Stimulated activated CD4-positive, alpha-beta T cell treated with anti-CD3 and anti-CD28 coated beads, Interleukin-4, amount 100 ng/mL, for 1 hour (primary cell): ENCODE results near the gene TMEM87B.

Experiments used
- DNase-seq: peaks from one replicate; pipeline ENCODE4 v3.0.0-alpha.2; 2020

The TMEM87B gene

DNA sequence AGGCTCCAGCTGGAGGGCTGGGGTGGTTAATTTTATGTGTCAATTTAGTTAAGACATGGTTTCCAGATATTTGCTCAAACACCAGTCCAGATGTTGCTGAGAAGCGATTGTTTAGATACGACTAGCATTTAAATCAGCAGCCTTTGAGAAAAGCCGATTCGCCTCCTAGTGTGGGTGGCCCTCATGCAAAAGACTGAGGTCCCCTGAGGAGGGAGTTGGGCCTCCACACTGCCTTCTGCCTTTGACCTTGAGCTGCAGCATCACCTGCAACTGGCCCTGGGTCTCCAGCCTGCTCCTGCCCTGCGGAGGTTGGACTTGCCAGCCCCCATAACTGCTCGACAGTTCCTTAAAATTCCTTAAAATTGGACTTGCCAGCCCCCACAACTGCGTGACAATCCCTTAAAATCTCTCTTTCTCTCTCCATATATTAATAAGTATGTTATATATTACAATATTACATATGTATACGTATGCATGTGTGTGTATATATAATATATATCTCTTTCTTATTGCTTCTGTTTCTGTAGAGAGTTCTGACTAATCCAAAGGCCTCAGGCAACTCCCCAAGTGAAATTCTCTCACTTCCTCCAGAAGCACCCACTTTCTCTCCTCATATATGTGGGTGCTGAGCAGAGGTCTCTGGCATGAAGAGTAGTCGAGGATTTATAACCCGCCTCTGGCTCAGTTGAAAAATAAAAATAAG, 97.6 kb downstream of the TMEM87B start:
- no peak for DNase-seq

GRCh38 chr2:112153179-112153490, 98.1 kb downstream of the TMEM87B start:
- DNase-seq: no peak

- DNase-seq: no peak
Observed at GRCh38 chr2:112153501-112153900, 98.4 kb downstream of the TMEM87B start.

- no peak for DNase-seq
Observed at GRCh38 chr2:112154246-112155117, 99.4 kb downstream of the TMEM87B start.

DNA sequence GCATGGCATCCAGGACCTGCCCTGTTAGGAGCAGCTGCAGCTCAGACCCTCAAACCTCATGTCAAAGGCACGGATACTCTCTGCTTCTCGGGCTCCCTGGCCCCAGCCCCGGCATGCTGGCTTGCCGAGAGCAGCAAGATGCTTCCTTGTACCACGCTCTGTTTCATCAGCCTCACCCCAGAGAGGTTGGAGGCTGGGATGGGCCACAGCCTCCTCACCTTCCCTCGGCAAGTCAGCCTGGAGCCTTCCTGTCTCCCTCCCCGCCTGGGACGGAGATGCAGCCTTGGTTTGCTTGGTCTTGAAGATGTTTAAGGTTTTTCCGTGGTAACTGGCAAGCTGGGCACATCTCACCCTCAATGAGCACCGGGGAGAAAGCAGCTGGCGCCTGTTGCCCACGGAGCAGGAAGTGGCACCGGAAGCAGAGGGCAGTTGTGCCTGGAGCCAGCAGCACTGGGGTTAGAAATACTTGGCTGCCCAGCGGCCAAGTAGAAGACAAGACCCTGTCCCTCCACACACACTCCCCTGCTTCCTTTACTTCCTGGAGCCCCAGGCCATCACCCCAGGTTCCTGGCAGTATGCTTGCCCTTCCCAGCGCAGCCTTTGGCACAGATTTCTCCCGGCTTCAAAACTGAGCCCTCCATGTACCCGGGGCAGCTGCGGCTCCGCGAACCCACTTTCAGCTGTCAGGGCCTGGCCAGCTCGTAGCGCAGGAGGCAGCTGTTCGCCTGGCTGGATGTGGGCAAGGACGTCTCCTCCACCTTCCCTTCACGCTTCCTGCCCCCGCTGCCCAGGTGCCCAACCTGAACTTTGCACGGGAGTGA, 100.5 kb downstream of the TMEM87B start:
- peak; percentile 35 for DNase-seq

- DNase-seq: peak; percentile 23
Observed at GRCh38 chr2:112156152-112156986, 101.3 kb downstream of the TMEM87B start.

GRCh38 chr2:112157472-112157871, 102.4 kb downstream of the TMEM87B start:
- DNase-seq: no peak

DNA sequence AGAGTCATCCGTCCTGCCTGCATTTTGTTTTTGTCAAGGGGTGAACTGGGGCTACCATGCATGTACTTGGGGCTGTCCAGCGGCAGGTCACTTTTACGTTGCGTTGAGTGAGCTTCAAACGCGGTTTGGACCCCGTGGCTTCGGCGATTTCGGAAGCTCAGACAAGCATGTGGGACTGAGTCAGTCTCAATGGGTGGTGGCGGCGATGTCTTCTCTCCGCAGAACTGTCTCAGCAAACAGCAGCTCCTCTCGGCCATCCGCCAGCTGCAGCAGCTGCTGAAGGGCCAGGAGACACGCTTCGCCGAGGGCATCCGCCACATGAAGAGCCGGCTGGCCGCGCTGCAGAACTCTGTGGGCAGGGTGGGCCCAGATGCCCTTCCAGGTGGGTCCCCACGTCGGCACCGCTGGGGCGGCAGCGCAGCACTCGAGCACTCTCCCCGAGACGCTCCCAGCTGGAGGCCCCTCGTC, 104.4 kb downstream of the TMEM87B start:
- no peak for DNase-seq

DNA sequence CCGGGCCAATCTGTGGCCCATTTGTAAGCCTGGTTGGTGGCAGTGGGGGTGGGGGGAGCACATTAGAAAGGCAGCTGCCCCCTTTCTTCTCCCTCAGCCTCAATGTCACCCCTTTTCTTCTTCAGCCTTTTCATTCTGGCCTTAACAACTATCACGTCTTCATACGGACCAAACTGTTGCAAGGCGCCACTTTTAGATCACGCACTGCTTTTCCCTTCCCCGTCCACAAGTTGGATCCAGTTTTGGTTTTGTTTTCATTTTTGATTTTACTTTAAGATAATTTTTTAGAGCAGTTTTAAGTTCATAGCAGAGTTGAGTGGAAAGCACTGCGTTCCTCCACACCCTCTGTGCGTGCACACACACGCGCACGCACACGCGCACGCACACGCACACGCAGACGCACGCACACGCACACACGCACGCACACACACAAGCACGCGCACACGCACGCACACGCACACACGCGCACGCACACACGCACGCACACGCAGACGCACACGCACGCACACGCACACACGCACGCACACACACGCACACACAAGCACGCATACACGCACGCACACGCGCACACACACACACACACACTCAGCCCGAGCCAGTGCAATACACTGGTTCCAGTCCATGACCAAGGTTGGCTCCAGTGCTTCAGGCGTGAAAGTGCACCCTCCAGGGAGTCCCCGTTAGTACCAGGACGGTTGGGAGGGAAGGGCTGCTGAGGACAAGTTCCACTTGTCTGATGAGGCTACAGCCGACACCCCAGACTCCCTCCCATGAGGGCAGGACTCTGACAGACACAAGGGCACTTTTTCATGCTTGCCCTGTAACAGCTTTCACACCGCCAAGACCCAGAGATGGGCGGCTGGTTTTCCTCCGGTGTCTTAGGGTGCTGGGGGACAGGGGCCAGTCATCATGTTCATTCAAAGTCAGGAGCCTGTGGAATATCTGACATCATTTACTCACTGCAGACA, 105.5 kb downstream of the TMEM87B start:
- no peak for DNase-seq

GRCh38 chr2:112161431-112162145, 106.5 kb downstream of the TMEM87B start:
- DNase-seq: no peak

DNA sequence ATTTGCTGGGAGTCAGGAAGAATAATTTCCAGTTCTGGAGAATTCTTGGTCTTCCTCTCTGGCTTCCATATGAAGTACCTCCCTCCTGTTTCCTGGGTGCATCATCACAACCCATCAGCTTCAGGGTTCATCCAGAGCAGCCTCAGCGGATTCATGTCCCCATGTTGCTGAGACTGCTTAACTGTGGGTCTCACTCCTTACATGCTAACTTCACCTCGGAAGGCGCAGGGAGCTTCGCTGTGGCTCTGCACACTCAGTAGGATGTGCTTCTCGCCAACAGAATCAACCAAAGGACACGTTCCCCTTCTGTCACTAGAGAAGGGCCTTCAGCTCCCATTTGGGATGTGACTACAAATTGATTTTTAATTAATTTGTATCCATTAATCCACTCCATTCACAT, 107.3 kb downstream of the TMEM87B start:
- DNase-seq: no peak

DNA sequence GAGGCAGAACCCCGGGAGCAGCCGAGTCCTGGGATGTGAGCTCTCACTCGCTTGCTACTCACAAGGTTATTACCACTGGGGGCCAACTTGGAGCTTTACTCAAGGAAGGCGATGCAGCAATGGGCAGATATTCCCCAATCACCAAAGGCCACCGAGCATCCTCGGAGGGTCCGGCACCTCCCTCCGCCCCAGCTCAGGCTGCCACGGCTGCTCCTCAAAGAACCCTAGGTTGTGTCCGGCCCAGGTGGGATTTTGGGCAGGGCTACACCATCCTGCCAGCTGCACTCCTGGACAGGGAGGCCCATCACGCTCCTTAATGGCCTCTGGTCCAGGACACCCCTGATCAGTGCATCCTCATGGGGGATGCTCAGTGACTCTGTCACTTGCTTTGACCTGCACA, 107.9 kb downstream of the TMEM87B start:
- no peak for DNase-seq

- no peak for DNase-seq
Observed at GRCh38 chr2:112163541-112163981, 108.5 kb downstream of the TMEM87B start.

DNA sequence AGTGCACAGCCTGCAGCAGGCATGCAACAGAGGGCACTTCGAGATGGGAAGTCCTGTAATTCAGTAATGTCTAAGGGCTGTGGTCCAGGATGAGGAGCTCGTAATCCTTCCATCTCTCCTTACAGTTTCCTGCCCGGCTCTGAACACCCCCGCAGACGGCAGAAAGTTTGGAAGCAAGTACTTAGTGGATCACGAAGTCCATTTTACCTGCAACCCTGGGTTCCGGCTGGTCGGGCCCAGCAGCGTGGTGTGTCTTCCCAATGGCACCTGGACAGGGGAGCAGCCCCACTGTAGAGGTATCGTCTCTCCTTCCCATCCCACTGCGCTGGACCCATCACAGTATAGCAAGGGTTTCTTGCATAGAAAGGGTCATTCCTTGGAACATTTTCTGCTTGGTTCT, 109.8 kb downstream of the TMEM87B start:
- no peak for DNase-seq

DNA sequence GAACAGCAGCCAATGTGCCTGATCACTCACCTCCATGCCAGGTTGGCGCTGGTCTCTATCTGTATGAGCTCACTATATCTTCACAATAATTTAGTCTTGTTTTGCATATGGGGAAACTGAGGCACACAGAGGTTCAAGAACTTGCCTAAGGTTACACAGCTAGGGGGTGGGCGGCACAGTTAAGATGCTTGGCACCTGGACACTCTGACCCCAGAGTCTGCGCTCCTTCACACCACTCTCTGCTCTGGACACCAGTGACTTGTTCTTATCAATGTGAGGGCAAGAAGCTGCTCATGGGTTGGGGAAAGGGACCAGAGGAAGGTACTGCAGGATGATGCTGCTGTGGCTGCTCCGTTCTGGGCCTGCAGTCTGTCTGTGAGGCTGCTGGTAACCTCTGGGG, 110.2 kb downstream of the TMEM87B start:
- no peak for DNase-seq

- DNase-seq: peak; percentile 48
Observed at GRCh38 chr2:112166806-112167499, 111.9 kb downstream of the TMEM87B start.

GRCh38 chr2:112168422-112169124, 113.5 kb downstream of the TMEM87B start:
- DNase-seq: no peak
